Pancreas (tissue), 10 donors: ENCODE results near the gene DLGAP4. TPM values are rescaled to one million over a fixed set of nuclear protein-coding genes. Genes with fewer than 3 reads are reported as not detected.

Source experiments
- ATAC-seq, 4 donors: fragments of 200-7000 bp; cut with Tn5 transposase; one replicate each; pipeline versions ENCODE4 v1.8.0 to v1.9.1; 2020; ENCODE audit warnings: mild to moderate bottlenecking in 4 of 4, moderate library complexity in 4 of 4
- DNase-seq, 6 donors: peaks; one replicate each; pipeline ENCODE4 v3.0.0-alpha.2; 2020
- FAIRE-seq: peaks from 2 replicates; lab custom pipeline; 2012; peaks lifted over from hg19 to GRCh38; lab: Jason Lieb, UNC
- H3K27ac ChIP-seq, 4 donors: fragments of 200-600 bp; sonication (generic); 1 replicate in 3 of 4; 2 replicates in 1 of 4; pipeline versions ENCODE4 v1.5.0 to v1.8.0; 2020
- H3K27me3 ChIP-seq, 4 donors: fragments of 200-600 bp; one replicate each; pipeline ENCODE4 v1.8.0; 2021
- H3K36me3 ChIP-seq, 3 donors: fragments of 200-600 bp; sonication (generic) in 1 of 3; one replicate each; pipeline versions ENCODE4 v1.5.0 to v1.8.0; 2020 to 2021
- H3K4me1 ChIP-seq, 3 donors: fragments of 200-600 bp; one replicate each; pipeline ENCODE4 v1.8.0; 2021
- H3K4me3 ChIP-seq, 4 donors: fragments of 200-600 bp; sonication (generic) in 2 of 4; one replicate each; pipeline versions ENCODE4 v1.5.0 to v1.8.0; 2020 to 2021
- H3K9me3 ChIP-seq, 4 donors: fragments of 200-600 bp; one replicate each; pipeline ENCODE4 v1.8.0; 2021
- CTCF ChIP-seq, 4 donors: fragments of 200-600 bp; sonication (generic) in 3 of 4; IDR thresholded peaks; one replicate each; pipeline versions ENCODE4 v1.5.0 to v1.8.0; 2021; ENCODE audit warnings: antibody characterized with exemption in 4 of 4
- WGBS, 2 donors: extraction: QIAGEN DNeasy Blood & Tissue Kit; methylation state at CpG; one replicate each; pipeline ENCODE4 v1.1.7; 2013; 5-methylcytosine and 5-hydroxymethylcytosine counted together
- intact Hi-C, 3 donors: fragments of 100-400 bp; cut with DNase I; formaldehyde crosslinking; loops; one replicate each; pipeline versions ENCODE4 v1.11.1 to v1.14.2; 2022
- polyA plus RNA-seq, 2 donors: library from polyadenylated mRNA; stranded (reverse); fragments of 200-250 nt; gene quantifications; one replicate each; pipeline ENCODE4 v1.2.3, GENCODE V29; 2013
- total RNA-seq, 6 donors: library from RNA; stranded (reverse); fragmentation: NEBNext Ultra II Directional in 4 of 6; extraction: Animal tissue kit (Norgen Biotek cat#: 25700) in 4 of 6; gene quantifications; one replicate each; pipeline versions ENCODE4 v1.2.1 to v1.2.4, GENCODE V29; 2021 to 2023
- donor health status: healthy with polysubstance abuse.
- donor health status: DM: no; HTN: no; CAD: no; lungs with moderate emphysema.
- donor health status: DM: no; HTN: no; CAD: no.
- donor health status: control.
- donor health status: control.
- donor health status: Bipolar disorder and iron deficiency.
- donor health status: DM: yes; HTN: yes; CAD: no.
- donor health status: DM: no; HTN: no; CAD: no.
- donor health status: DM: no; HTN: no; CAD: no.
- donor health status: DM: yes; HTN: yes; CAD: no.

DLGAP4 gene
- total and polyA plus RNA-seq, 8 donors, result 28.6 to 49.5 (median 42.6) TPM

DNA sequence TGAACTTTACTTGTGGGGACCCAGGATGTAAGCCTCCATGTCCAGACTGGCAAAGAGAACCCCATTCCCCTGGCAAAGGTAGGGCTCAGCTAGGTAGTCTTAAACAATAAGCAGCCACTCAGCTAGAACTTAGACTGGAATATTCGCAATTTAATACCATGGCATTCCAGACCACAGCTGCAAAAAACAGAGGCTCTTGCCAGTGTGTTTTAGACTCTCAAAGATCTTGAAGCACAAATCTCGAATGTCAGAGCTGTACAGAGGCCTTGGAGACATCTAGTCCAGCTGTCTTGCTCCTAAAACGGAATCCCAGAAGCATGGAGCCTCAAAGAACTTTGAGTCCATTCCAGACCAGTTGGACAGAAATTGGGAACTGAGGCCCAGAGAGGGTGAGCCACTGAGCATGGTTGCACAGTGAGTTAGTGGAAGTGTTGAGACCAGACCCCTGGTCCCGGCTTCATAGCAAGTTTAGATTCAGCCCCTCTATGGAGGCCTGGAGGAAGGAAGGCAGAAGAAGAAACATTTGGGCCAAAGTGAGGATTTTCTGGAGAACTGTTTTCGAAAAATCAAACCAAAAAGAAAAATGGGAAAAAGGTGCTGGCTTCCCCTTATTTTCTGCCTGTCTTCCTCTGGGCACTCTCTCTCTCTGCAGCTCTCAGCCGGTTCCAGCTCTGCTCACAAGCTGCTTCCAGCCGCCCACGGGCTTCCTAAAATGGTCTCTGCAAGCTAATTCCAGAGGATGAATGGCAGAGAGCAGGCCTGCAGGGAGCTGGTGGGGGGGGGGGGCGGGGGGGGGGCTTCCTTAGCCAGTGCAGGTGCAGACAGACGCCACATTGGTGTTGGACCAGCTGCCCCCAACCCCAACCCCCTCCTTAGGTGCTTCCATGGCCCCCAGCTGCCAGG is 37.4 kb upstream of the DLGAP4 start:
- H3K36me3 ChIP-seq, result no peaks in the 10 kb centered on the region
- no peaks in the 10 kb centered on the region for H3K9me3 ChIP-seq
- ATAC-seq (no peak), DNase-seq (no peak), FAIRE-seq (no peak)
- H3K4me1 ChIP-seq, result no peaks in the 10 kb centered on the region
- intact Hi-C loops, result no loop called here
- no peak overlapping the region for H3K27ac ChIP-seq
- TF ChIP-seq CTCF (IDR thresholded peaks at IDR 0.05), result no peak
- 72 to 77% methylated on average over 8 to 10 of the region's 10 CpGs for WGBS, 2 donors
- no peaks in the 10 kb centered on the region for H3K27me3 ChIP-seq
- H3K4me3 ChIP-seq, result no peak overlapping the region

- ATAC-seq (no peak), FAIRE-seq (no peak), DNase-seq (no peak)
- intact Hi-C loops, result no loop called here
- TF ChIP-seq CTCF (IDR thresholded peaks at IDR 0.05), result no peak
- Histone ChIP-seq H3K4me1 (no peaks in the 10 kb centered on the region), H3K4me3 (no peak overlapping the region), H3K27me3 (no peaks in the 10 kb centered on the region), H3K36me3 (no peaks in the 10 kb centered on the region), H3K9me3 (no peaks in the 10 kb centered on the region), H3K27ac (no peak overlapping the region)
- 52 to 74% methylated on average over 2 of the region's 2 CpGs for WGBS, 2 donors
Measured at GRCh38 chr20:36269507-36269906, 36.6 kb upstream of the DLGAP4 start.

- no peak for TF ChIP-seq CTCF (IDR thresholded peaks at IDR 0.05)
Measured at GRCh38 chr20:36270744-36271638, 35.1 kb upstream of the DLGAP4 start.

DNA sequence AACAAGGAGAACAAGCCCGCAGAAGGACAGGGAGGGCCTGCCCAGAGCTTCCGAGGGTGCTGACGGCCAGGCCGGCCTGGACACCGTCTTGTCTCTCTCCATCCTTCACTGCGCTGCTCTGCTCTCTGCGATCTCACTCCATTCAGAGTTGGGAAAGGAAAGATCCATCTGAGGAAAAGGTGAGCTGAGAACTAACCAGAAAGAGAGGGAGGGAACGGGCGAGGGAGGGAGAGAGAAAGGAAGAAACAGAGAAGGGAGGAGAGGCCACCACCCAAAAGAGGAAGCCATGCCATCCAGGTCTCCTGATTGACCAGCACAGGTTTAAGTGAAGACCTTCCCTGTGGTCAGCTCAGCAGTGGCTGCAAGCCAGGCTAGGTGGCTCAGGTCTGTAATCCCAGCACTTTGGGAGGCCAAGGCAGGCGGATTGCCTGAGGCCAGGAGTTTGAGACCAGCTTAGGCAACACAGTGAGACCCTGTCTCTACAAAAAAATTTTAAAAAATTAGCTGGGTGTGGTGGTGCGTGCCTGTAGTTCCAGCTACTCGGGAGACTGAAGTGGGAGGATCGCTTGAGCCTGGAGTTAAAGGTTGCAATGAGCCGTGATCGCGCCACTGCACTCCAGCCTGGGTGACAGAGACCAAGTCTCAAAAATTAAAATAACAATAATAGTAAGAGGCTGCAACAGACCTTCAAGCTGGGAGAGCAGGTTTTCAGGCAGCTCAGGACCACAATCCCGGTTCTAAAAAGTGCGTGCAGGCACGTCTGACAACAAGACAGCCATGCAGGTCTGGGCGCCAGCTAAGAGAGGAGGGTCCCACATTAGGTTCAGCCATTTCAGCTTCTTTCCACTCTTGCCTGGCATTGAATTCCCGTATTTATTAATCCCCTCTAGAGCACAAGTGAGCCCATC is 34.2 kb upstream of the DLGAP4 start:
- WGBS, 2 donors, result 87 to 91% methylated on average over 21 of the region's 21 CpGs
- Histone ChIP-seq H3K27me3 (no peaks in the 10 kb centered on the region), H3K4me1 (no peaks in the 10 kb centered on the region), H3K36me3 (no peaks in the 10 kb centered on the region), H3K9me3 (no peaks in the 10 kb centered on the region), H3K27ac (no peak overlapping the region), H3K4me3 (no peak overlapping the region)
- ATAC-seq (no peak), DNase-seq (no peak), FAIRE-seq (no peak)
- intact Hi-C loops, result no loop called here
- no peak for TF ChIP-seq CTCF (IDR thresholded peaks at IDR 0.05)

More at GRCh38 chr20:36270744-36271638, 35.1 kb upstream of the DLGAP4 start:
- Histone ChIP-seq H3K27me3 (no peaks in the 10 kb centered on the region), H3K4me3 (no peak overlapping the region), H3K27ac (no peak overlapping the region), H3K4me1 (no peaks in the 10 kb centered on the region), H3K9me3 (no peaks in the 10 kb centered on the region), H3K36me3 (no peaks in the 10 kb centered on the region)
- no peak for ATAC-seq
- DNase-seq, result no peak
- 78 to 80% methylated on average over 20 of the region's 20 CpGs for WGBS, 2 donors
- FAIRE-seq, result no peak
- intact Hi-C loops, result no loop called here
